Left ventricle myocardium superior (tissue), 1 donor: ENCODE data around the gene TP53RK. TPM values are rescaled to one million over a fixed set of nuclear protein-coding genes. Genes with fewer than 3 reads are reported as not detected.

Experiments used
- ATAC-seq: fragments of 200-7000 bp; cut with Tn5 transposase; one replicate; pipeline ENCODE4 v1.9.1; 2020; ENCODE audit warnings: mild to moderate bottlenecking, moderate library complexity
- DNase-seq: peaks from one replicate; pipeline ENCODE4 v3.0.0-alpha.2; 2020
- intact Hi-C: fragments of 100-400 bp; cut with micrococcal nuclease; formaldehyde crosslinking; loops from one replicate; pipeline ENCODE4 v1.11.0; 2022
- long read RNA-seq: library from polyadenylated mRNA; unstranded; transcript quantifications from one replicate; pipeline ENCODE4 v2.0.0, GENCODE V29; 2021
- total RNA-seq: library from RNA; stranded (reverse); fragmentation: NEBNext Ultra II Directional; extraction: Animal tissue kit (Norgen Biotek cat#: 25700); gene quantifications from one replicate; pipeline ENCODE4 v1.2.1, GENCODE V29; 2021
- donor health status: DM: no; HTN: yes; CAD: no; lungs with severe emphysema.

Gene TP53RK
- total RNA-seq, result 6.1 TPM
- long read RNA-seq, transcript TP53RK-202 (2 exons, 3,515 nt), result major isoform, 11 of 12 reads
- long read RNA-seq, partial matches to known transcripts, result 0 of 12 reads
- long read RNA-seq, other reads (novel, unspliced or antisense), result 0 of 12 reads

DNA sequence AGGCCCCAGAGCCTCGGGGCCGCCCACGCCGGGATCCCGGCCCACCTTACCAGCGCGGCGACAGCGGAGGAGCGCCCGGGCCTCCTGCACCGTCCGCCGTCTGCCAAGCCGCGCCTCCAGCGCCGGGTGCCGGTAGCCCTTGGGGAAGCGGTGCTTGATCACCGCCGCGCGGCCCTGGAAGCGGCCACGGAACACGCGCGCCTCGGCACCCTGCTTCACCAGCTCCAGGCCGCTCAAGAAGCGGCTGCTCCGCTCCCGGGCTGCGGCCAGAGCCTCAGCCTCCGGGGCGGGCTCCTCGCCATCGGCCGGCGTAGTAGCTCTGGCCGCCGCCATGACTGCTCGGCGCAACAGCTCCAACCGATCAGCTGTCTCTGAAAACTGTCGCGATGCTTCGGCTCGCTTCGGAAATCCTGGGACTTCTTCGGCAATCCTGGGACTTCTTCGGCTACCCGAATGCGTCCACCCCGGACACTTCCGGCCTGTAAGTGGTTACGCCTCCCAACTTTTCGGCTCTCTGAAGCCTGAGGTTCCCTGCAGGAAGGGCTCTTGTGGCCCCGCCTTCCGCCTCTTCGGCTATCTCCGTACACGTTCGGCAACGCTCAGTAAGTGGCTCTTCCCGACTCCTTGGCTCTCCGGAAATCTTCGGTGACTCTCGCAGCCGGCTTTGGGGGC lies at the start of gene TP53RK:
TP53RK (minus strand) TSS at position 363 of the 672 bp plus-strand sequence; CDS start at position 333, 30 bp downstream.
- ATAC-seq, result peak; percentile 98
- intact Hi-C loops, result no loop called here
- DNase-seq, result peak; percentile 98

DNA sequence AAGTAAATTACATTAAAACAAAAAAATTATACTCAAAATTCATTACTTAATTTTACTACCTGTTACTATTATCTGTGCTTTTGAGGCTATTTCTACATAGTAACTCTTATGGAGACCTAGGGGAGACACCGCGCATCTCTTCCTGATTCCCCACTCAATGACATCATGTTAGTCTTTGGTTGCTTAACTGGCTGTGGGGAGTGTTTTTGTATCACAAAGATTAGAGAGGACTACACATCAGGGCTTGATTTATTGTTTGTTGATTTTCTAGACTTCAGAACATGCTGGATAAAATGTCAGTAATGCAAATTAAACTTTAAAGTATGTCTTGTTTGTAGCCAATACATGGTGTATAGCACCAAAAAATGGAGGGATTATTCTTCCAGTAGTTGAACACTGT lies 46.2 kb upstream of the TP53RK start:
- no peak for ATAC-seq
- intact Hi-C loops, result no loop called here
- no peak for DNase-seq

DNA sequence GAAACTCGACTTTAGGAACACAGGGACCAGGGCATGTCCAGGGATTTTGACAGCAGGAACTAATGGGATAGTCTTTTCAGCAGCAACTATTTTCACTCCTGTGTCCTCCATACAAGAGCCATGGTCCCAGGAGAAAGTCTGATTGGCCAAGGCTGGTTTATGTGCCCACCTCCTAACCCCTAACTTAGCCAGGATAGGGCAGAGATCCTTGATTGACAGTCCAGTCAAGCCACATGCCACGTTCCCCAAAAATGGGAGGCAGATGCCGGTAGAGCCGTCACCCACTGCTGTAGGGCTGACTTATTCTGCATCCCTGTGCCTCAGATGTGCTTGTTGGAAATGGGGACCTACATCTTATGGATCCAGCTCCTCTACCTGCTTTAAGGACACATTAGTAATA lies 42.5 kb upstream of the TP53RK start:
- no peak for ATAC-seq
- intact Hi-C loops, result no loop called here
- DNase-seq, result no peak

DNA sequence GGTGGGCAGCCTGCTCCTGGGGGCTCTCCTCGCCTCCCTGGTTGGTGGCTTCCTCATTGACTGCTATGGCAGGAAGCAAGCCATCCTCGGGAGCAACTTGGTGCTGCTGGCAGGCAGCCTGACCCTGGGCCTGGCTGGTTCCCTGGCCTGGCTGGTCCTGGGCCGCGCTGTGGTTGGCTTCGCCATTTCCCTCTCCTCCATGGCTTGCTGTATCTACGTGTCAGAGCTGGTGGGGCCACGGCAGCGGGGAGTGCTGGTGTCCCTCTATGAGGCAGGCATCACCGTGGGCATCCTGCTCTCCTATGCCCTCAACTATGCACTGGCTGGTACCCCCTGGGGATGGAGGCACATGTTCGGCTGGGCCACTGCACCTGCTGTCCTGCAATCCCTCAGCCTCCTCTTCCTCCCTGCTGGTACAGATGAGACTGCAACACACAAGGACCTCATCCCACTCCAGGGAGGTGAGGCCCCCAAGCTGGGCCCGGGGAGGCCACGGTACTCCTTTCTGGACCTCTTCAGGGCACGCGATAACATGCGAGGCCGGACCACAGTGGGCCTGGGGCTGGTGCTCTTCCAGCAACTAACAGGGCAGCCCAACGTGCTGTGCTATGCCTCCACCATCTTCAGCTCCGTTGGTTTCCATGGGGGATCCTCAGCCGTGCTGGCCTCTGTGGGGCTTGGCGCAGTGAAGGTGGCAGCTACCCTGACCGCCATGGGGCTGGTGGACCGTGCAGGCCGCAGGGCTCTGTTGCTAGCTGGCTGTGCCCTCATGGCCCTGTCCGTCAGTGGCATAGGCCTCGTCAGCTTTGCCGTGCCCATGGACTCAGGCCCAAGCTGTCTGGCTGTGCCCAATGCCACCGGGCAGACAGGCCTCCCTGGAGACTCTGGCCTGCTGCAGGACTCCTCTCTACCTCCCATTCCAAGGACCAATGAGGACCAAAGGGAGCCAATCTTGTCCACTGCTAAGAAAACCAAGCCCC lies 36.2 kb upstream of the TP53RK start:
- intact Hi-C loops, result no loop called here
- DNase-seq (no peak), ATAC-seq (no peak)

DNA sequence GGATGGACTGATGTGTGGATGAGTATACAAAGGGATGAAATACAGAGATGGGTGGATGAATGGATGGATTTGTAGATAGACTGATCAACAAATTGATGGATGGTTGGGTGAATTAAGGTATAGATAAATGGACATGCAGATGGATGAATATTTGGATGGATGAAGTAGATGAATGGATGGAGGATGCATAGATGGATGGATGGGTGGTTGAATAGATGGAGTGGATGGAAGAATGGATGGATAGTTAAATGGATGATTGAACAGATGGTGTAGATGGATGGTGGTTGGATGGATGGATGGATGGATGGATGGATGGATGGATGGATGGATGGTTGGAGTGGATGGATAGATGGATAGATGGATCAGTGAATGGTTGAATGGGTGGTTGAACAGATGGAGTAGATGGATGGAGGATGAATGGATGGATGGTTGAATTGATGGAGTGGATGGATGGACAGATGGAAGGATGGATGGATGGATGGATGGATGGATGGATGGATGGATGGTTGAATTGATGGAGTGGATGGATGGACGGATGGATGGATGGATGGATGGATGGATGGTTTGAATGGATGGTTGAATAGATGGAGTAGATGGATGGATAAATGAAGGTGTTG lies 35.2 kb upstream of the TP53RK start:
- DNase-seq (no peak), ATAC-seq (no peak)
- intact Hi-C loops, result no loop called here

DNA sequence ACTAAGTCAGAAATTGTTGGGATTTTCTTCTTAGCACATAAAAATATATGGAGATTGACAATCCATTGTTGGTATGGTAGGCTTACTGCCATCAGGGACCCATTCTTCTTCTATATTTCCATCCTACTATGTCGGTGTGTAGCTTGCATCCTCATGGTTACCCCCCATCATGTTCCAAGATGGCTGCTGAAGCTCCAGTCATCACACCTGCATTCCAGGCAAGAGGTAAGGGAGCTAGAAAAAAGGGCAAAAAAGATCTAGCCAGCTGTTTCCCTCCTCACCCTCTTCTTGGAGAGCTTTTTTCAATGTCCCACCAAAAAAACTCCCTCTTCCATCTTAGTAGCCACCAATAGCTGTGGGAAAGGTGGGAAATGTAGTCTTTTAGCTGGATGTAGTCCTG lies 33.8 kb upstream of the TP53RK start:
- DNase-seq, result no peak
- ATAC-seq, result no peak
- intact Hi-C loops, result no loop called here

DNA sequence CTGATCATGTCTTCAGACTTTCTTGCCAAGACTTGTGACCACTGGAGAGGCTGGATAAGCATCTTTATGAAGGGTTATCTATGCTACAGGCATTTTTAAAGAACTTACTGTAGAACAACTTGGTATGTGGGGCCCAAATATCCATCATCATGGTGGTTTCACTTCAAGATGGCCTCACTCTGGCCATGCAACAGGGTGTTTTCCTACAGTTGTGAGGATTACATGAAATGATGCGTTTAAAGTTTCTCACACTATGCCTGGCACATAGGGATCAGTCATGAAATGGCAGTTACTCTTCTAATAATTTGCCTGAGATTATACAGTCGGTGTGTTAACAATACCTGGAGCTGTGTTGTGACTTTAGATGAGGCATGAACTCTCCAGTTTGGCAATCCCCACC lies 33.2 kb upstream of the TP53RK start:
- intact Hi-C loops, result no loop called here
- no peak for ATAC-seq
- no peak for DNase-seq

DNA sequence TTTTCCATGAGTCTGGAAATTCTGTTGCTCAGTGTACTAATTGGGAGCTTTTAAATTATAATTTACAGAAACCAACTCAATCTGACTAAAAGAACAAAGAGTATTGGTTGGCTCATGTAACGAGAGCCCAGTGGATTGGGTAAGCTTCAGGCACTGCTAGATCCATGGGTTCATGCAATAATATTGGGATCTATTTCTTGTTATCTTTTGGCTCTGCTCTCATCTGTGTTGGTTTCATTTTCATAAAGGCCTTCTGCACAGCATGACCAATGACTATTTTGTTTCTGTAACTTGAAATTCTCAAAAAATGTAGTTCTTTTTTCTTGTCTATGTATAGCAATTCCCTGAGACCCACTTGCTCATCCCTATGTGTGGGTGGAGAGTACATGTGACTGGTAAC lies 32.2 kb upstream of the TP53RK start:
- intact Hi-C loops, result no loop called here
- DNase-seq (no peak), ATAC-seq (no peak)

DNA sequence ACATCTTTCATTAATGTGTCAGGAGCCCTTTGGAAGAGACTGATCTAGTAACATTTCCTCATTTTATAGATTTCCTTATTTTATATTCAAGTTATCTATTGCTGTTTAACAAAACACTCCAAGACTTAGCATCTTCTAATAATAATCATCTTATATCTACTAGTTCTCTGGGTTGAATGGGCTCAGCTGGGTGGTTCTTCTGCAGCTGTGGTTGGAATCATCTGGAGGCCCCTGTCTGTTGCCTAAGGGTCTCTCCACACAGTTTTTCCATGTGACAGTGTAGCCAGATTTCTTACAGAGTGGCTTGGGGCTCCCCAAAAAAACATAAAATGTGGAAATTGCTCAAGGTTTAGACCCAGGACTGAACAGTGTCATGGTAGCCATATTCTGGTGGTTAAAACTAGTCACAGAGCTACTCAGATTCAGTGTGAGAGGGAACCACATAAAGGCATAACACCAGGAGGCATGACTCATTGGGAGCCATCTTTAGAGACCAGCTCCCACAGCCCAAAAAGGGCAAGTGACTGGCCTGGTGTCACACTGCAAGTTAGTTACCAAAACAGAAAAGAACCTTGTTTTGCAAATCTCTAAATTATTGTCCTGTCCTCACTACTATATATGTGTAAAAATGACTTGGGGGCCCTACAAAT lies 31.7 kb upstream of the TP53RK start:
- DNase-seq (no peak), ATAC-seq (no peak)
- intact Hi-C loops, result no loop called here

DNA sequence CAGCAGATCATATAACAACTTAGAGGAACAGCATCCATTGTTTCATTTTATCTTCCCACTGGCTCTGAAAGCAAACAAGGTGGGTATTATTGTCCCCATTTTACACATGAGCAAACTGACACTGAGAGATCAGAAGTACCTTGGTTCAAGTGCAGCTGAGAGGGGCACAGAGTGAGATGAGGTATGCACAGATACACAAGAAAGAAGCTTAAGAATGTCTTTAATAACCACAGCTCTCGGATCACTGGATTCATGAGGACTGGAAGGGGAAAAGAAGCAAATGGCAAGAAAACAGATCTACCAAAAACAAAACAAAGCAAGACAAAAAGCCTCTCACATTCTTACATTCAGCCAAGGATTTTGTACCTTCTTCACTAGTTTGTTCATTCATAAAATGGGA lies 30.8 kb upstream of the TP53RK start:
- no peak for ATAC-seq
- no peak for DNase-seq
- intact Hi-C loops, result no loop called here

DNA sequence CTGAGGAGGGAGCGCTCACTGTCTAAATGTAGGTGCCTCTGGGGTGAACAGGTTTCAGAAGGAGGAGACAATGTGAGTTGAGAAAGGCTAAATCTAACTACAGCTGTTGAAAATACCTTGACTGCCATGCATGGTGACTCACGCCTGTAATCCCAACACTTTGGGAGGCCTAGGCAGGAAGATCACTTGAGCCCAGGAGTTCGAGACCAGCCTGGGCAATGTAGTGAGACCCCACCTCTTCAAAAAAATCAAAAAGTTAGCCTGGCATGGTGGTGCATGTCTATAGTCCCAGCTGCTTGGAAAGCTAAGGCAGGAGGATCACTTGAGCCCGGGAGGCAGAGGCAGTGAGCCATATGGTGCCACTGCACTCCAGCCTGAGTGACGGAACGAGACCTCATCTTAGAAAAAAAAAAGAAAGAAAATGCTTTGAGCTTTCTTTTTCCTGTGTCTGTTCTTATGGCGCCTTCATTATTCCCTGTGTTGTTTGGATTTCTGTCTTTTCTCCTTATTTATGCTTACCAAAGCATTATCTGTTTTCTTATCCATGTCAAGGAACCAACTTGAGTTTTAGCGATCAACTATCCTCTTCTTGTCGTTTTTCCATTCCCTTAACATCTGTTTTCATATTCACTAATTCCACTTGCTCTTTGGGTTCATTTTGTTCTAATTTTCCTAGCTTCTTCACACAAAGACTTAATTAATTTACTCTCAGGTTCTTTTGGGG lies 28.7 kb upstream of the TP53RK start:
- ATAC-seq (no peak), DNase-seq (no peak)
- intact Hi-C loops, result no loop called here

DNA sequence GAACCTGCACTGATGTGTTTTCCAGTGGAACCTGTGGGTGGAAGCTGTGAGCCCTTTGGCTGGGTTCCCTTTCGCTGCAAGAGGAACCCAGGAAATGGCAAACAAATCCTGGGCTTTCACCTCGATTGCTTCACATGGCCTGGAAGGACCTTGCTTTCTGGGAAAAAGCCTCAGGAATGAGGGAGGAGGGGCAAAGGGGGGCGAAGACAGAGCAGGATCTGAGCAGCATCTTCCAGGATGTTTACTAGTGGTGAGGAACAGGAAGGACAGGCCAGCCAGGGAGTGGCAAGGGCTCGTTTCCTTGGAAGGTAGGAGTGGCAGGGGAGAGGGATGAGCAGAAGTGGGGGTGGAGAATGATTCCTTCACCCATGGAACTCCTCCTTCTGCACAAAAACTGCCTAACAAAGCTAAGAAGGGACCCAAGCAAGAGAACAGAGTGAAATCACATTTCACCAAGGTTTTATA lies 26.1 kb upstream of the TP53RK start:
- intact Hi-C loops, result no loop called here
- ATAC-seq (peak; percentile 41), DNase-seq (no peak)

DNA sequence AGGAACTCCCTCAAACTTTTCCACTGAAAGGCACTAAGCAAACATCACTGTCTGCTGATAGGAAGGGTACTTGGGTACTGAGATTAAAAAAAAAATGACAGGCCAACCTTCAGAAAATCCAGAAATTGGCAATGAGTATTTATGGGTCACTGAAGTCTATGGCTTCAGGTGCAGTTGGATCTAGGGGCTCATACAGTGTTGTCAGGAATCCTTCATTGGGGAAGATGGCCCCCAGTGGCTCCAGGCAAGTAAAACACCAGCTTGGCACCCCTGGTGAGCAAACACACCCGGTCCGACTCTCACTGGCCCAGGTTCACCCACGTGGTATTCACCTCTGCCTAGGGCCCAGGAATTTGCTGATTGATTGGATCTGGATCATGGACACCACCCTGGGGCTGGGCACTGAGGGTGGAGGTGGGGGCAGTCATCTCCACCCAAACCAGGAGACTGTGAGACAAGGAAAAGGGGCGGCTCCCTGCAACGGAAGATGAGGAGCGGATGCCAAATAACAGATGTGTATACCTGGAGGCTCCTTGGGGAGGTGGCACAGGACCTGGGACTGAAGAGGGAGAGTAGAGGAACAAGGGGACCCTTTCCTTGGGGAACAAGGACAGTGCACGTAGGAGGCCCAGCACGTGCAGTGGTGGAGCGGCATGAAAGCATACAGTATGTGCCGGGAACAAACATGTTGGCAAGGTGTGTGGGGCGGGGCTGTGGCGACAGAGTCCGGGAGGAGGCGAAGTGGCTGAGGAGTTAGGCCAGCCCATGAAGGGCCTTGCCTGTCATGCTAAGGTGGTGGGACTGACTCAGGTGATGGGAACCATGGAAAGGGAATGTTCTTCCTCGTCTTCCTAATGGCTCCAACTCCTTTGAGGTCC lies 25.0 kb upstream of the TP53RK start:
- no peak for DNase-seq
- ATAC-seq, result no peak
- intact Hi-C loops, result no loop called here

DNA sequence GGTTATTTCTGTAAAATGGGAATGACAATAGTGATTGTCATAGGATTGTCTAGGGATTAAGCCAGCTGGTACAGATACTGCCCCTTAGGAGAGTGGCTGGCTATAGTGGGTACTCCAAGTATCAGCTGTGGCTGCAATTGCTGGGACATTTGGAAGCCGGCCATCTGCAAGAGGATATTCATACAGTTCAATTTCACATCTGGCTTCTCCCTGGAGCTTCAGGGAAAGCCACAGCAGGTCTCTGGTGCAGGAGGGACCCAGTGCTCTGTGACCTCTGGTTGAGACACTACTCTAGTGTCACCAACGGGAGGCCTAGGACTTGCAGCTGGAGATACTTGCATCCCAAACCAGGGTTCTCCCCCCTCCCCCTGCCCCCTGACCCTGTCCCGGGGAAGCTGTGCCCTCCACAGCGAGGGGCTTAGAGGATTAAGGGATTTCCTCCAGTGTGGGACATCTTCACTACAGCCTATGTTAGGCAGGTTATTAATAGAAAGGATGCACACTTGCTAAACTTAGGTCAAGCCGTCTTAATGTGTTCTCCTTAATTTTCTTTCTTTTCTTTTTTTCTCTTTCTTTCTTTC lies 22.9 kb upstream of the TP53RK start:
- DNase-seq (no peak), ATAC-seq (no peak)
- intact Hi-C loops, result no loop called here

DNA sequence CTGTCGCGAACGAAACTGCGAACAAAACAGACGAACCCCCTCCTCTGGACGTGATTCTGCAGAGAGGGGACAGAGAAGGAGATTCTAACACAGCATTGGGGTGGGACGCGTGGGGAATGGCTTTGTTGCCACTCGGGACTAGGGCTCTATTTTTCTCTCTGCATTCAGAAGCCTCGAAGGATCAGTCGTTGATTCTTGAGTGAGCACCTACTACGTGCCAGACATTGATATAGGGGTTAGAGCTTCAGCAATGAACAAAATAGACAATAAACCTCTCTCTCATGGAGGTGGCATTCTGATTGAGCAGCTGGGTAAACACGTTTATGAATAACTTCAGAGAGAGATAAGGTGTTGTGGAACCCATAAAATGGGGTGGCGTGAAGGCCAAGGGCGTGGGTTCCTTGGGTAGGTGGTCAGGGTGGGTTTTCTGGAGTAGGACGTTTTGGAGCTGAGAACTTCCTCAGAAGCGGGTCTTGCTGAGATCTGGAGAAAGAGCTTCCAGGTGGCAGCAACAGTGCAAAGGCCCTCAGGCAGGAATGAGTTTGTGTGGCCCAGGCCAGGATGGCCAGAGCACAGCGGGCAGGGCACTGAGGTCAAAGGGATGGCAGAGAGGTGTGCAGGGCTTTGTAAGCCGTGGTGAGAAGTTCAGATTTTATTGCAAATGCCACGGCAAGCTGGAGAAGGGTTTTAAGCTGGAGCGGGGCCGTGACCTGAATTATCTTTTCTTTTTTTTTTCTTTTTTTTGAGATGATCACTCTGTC lies 21.1 kb upstream of the TP53RK start:
- ATAC-seq (no peak), DNase-seq (no peak)
- intact Hi-C loops, result no loop called here

DNA sequence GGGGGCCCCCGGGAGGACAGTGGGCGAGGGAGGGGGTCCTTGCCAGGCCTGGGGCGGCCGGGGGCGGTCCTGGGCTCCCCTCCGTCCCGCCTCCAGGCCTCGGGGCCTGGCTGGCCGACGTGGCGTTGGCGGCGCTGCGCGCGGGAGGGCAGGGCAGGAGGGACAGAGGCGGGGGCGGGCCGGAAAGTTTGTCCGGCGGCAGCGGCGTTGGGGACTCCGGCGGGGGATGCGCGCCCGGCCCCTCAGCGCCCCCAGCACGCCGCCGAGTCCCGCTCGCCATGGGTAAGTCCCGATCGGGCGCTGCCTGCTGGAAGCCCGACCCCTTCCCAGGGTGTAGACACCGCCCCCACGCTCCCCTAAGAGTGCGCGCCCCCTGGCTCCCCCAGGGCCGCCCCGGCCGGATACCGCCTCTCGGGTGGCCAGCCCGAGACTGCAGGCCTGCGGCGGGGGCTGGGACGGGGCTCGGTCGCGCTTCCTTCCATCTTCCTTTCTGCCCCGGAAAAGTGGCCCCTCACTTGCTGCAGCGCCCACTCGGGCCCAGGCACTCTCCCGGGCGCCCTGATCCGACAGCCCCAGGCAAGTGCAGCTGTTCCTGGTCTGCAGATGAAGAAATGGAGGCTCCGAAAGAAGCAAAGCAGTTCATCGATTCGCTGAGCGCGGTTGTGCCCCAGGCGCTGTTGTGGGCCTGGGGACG lies 20.4 kb upstream of the TP53RK start, which contains the start of gene SLC2A10:
SLC2A10 (plus strand) TSS at position 191 of the 694 bp plus-strand sequence; CDS start at position 279, 88 bp downstream.
- ATAC-seq (peak; percentile 96), DNase-seq (peak; percentile 79)
- intact Hi-C loops, result no loop called here
